Skeletal muscle cell (primary cell): ENCODE measurements around the gene NACA2.
"Not testable (repeated sequence)": the region's sequence is repeated elsewhere in the genome, so short reads cannot be mapped to it uniquely, and the experiment has no call there.

Experiments used
- DNase-seq: peaks from one replicate; pipeline ENCODE4 v3.0.0-alpha.2; 2010; ENCODE audit warnings: low read depth
- H3K4me3 ChIP-seq: 2 replicates; pipeline ENCODE4 v1.5.1; 2011; ENCODE audit warnings: low read depth, mild to moderate bottlenecking, control low read depth, low read length, moderate library complexity

The NACA2 gene

DNA sequence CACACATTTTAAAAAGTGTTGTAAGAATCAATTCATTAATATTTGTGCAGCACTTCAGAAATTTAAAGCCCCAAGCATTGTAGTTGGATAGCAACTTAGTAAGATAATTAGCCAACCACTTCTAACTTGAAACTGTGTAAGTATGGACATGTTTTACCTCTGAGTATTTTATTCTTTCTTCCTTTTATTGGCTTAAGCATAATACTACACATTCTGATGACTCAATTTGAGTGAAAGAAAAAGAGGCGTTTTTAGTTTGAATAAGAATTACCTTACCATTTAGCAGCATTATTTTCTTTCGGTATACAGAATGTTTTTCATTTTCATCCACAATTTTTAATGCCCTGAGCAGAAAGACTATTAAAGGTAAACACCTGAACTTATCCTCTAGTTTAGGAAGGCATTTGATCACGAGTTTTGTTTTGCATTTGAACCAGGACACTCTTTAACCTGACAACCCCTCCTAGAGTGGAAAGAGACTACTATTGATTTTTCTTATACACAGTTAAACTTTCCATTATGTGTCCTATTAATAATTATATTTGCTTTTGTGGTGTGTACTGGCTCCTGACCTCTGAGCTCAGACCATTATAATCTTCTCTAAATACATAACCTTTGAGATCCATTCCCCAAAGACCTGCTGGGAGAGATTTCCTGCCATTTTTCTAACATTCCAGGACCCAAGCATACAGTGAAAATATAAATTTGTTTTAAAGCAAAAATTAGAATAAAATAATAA is 9.2 kb downstream of the NACA2 start:
- no peak for DNase-seq
- H3K4me3 ChIP-seq = no peak overlapping the region

DNA sequence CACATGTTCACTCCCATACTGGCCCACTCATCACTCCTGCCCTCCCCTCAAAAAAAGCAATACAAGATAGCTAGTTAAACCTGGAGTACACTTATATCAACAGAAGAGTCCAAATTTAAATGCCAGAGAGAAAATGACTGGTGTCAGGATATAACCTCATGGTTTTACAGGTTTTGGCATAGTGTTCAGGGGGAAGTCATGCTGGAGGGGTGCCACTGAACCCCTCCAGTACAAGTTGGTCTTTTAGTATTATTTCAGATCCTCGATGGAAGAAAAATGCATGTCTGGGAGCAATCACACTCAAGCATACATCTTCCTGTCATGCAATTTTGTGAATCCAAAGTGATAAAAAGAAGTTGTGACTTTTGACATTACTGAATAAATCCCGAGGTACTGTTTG is 10.5 kb downstream of the NACA2 start:
- DNase-seq = no peak
- H3K4me3 ChIP-seq = no peak overlapping the region

DNA sequence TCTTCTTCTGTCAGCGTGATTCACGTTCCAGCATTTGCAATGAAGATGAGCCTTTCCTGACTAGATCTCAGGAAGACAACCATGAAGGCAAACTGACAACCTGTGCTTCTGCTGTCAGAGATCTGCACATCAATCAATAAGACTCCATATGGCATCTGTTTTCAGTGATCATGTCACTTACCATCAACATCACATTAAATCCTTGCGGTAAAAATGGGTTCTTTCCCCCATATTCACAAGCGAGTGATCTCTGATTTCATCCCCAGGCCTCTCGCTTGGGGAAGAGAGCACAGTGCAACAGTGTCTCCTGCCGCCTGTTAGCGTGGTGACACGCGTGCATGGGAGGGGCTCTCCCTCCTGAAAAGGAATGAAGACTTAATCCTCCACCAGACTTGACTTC is 11.1 kb downstream of the NACA2 start:
- no peak overlapping the region for H3K4me3 ChIP-seq
- no peak for DNase-seq

DNA sequence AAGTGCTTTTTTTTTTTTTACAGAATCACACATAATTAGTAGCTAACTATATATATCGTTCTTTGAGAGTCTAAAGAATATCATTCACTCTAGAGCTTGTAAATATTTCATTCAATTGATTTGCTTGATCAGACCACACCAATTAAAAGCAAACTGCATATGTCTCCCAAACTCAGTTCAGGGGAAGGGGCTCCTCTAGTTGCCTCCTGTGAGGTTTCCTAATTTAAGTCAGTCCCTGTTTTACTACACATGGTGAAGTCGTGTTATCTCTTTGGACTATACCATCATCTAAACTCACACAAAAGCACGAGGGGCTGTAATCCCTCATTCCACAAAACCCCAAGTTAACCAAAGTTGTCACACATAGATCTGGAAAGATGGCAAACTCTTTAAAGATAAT is 11.7 kb downstream of the NACA2 start:
- no peak overlapping the region for H3K4me3 ChIP-seq
- DNase-seq = no peak

DNA sequence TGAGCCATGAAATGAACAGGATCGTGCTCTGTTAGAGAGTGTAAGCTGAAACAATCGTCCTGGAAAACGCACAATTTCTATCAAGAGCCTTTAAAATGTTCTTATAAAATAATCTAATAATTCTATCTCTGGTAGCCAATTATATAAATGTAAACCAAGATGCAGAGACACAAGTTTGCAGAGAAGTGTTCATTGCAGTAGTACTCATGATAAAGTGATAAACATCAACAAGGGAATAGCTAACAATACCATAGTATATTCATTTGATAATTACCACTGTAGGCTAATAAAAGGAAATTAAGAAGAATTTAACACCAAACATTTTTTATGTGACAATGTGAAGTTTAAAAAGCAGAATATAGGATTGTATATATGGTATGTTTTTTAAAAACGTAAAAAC is 12.4 kb downstream of the NACA2 start:
- DNase-seq = no peak

DNA sequence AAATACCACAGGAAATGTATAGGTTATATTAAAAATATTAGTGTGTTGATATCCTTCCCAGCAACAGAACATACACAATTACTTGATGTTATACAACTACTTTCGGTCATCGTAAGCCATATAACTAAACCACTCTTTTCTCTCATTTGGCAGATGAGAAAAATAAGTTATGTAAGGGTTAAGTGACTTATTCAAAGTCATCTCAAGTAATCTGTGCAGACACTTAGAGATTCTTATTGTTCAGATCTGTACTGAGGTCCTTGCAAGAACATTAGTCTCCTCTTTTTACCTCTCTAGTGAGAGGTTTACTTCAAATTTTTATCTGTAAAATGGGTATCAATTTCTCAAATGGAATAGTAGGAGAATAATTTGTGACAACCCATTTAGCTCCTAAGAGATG is 15.0 kb downstream of the NACA2 start:
- no peak overlapping the region for H3K4me3 ChIP-seq
- DNase-seq = no peak

More for the DNA sequence above, 12.4 kb downstream of the NACA2 start:
- no peak overlapping the region for H3K4me3 ChIP-seq

DNA sequence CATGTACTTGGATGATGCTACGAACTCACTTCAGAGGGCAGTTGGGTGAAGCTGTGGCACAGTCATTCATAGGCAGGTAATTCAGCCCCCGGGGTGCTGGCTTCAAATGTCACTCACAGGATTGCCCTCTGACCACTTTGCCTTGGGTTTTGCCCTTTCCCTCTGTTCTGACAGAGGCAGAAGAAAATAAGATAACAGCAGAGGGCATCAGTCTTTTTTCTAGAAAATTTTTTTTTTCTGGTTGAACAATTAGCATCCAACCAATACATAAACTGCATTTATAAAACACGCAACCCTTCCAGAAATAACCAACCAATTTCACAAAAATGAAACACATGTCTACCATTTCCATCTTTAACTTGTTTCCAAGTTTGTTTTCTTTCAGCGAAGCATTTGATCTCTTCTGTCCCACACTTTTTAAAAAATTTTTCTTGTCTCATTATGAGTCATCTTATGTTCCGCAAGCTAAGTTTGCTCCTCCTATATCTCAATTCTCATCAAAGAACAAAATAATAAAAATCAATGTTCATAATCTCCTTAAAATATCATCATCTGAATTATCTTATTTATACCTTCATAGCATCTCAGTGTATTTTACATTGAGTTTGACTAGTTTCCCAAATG is 15.6 kb downstream of the NACA2 start:
- DNase-seq = no peak
- no peak overlapping the region for H3K4me3 ChIP-seq

DNA sequence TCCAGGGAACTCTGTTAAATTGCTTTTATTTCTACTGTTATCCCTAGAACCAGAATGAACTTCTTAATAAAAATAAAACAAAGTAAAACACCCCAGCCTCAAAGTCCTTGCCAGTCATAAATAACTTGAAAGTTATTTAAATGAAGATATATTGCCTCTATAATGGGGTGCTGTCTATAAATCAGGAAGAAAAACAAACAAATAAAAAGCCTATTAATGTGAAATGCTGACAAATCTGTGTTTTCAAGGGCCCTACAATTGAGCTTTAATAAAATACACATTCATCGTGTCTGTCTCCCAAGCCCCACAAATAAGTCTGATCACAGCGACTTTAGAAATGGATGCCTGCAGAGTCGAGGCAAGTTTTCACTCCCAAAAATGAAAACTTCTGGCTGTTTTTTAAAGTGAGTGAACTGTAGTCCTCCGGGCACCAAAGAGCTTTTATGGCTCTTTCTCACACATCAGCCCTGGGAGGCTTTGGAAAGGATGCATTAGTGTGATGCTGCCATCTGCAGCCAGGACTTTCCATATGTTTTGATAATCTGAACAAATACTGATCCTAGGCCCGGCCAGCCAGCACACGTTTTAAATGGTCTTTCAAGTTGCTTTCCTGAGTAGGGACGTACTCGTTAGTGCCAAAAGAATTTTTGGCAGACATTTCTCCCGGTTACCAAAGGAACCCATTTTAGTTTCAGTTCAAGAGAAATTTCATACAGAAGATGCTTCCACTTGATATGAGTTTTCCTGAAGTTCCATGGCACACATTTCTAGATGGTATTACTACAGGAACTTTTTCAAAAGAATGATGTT is 16.3 kb downstream of the NACA2 start:
- H3K4me3 ChIP-seq = no peak overlapping the region
- no peak for DNase-seq

DNA sequence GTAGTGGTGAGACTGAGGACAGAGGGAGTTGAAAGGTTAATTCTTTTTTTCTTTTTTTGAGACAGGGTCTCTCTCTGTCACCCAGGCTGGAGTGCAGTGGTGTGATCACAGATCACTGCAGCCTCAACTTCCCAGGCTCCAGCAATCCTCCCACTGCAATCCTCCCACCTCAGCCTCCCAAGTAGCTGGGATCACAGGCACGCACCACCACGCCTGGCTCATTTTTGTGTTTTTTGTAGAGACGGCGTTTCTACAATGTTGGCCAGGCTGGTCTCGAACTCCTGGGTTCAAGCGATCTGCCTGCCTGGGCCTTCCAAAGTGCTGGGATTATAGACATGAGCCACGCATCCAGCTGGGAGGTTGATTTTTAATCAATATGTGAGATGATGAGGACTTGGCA is 18.5 kb downstream of the NACA2 start:
- H3K4me3 ChIP-seq, DNase-seq: not testable (repeated sequence)

DNA sequence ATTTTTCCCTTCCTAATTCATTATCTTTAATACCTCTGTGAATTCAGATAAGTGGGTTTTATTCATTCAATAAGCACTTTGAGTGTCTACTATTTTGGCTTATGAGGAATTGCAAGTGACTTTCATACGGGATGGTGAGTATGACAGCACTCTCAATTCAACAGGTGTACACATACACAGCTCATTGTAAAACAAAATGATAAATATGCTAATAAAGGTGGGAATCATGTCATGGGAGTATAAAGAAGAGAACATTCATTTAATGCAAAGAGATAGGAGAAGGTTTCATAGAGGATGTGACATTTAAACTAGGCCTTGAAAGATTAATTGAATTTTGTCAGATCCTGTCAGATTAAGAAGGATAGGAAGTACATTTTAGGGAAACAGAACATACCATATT is 19.4 kb downstream of the NACA2 start:
- DNase-seq = no peak
- H3K4me3 ChIP-seq = no peak overlapping the region

DNA sequence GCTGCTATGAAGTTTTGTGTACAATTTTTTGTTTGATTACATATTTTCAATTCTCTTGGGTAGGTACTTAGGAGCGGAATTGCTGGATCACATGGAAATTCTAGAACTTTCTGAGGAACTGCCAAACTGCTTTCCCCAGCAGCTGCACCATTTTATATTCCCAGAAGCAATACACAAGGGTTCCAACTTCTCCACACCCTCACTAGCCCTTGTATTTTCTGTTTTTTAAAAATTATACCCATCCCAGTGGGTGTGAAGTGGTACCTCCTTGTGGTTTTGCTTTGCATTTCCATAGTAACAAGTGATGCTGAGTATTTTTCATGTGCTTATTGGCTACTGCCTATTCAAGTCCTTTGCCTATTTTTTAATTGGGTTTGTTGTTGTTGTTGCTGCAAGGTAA is 20.9 kb downstream of the NACA2 start:
- no peak for DNase-seq
- no peak overlapping the region for H3K4me3 ChIP-seq

DNA sequence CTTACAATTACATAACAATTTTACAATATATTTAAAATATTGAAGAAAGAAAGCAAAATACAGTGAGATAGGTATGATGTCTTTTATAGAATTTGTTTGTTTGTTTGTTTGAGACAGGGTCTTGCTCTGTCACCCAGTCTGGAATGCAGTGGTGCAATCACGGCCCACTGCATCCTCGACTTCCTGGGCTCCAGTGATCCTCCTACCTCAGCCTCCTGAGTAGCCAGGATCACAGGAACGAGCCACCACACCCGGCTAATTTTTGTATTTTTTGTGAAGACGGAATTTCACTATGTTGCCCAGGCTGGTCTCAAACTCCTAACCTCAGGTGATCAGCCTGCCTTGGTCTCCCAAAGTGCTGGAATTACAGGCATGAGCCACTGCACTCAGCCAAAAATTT is 21.5 kb downstream of the NACA2 start:
- not testable (repeated sequence) for DNase-seq, H3K4me3 ChIP-seq

DNA sequence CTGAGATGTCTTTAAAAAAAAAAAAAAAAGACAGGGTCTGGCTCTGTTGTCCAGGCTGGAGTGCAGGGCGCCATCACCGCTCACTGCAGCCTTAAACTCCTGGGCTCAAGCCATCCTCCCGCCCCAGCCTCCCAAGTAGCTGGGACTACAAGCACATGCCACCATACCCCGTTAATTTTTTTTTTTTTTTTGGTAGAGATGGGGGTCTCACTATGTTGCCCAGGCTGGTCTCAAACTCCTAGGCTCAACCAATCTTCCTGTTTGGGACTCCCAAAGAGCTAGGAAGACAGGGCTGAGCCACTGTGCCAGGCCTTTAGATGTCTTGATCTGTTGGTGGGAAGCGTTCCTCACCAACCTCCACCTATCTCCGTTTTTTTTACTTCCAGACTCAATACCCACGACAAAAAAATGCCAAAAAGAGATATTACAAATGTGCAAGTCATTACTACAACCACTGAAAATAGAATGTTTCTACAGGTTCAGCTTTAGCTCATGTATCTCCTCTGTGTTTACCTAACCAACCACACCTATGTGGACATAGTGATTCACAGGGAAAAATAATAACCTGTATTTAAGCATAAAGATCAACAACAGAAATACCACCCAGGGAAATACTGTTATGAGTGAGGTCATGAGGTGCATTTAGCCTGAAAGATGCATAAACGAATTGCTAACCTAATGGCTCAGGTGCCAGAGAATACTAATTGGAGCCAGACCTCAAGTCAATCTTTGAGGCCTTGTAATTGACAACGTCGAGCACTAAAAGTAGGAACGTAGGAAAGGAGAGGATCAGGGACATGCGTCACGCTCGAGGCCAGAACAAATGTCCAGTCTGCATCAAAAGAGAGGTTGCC is 22.6 kb downstream of the NACA2 start:
- no peak overlapping the region for H3K4me3 ChIP-seq
- DNase-seq = no peak

DNA sequence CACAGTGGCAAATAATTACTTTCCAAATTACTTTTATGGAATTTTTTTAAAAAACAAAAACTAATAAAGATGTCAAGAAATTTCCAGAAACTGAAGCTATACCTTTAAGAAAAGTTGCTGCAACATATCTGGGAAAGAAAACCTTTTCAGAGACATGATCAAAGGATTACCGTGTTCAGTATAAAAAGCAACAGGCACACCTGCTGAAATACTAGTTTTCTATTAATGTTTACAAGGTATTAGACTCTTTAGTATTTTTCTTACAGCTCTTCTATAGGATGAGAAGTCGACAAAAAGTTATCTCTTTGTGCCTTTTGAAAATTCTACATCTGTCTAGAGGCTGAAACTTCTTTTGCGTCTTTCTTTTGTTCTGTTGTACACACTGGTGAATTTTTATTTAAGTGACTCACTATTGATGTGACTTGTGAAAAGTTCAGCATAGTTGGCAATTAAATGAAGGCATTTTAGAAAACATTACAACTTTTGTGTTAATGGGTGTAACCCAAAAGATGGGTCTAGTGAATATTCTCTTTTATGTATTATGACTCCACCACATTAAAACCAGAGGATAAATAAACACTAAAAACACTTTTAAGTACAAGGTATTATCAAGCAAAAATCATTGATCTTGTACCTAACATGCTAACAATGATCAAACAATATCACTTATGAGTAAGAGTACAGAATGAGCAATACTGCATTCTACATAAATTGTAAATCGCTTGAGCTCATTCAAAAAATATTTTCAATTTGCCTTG is 23.8 kb downstream of the NACA2 start:
- no peak overlapping the region for H3K4me3 ChIP-seq
- DNase-seq = no peak

DNA sequence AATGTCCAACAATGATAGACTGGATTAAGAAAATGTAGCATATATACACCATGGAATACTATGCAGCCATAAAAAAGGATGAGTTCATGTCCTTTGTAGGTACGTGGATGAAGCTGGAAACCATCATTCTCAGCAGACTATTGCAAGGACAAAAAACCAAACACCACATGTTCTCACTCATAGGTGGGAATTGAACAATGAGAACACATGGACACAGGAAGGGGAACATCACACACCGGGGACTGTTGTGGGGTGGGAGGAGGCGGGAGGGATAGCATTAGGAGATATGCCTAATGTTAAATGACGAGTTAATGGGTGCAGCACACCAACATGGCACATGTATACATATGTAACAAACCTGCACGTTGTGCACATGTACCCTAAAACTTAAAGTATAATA is 24.6 kb downstream of the NACA2 start:
- DNase-seq, H3K4me3 ChIP-seq: not testable (repeated sequence)

DNA sequence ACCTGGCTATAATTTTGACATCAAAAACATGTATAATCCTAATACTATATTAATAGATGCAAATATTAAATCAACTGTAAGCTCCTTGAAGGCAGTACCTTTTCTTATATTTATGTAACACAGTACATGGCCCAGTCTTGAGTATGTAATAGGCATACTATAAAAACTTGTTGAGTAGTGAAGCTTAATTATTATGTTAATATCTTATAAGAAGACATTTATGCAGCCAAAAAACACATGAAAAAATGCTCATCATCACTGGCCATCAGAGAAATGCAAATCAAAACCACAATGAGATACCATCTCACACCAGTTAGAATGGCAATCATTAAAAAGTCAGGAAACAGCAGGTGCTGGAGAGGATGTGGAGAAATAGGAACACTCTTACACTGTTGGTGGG is 25.2 kb downstream of the NACA2 start:
- DNase-seq, H3K4me3 ChIP-seq: not testable (repeated sequence)

DNA sequence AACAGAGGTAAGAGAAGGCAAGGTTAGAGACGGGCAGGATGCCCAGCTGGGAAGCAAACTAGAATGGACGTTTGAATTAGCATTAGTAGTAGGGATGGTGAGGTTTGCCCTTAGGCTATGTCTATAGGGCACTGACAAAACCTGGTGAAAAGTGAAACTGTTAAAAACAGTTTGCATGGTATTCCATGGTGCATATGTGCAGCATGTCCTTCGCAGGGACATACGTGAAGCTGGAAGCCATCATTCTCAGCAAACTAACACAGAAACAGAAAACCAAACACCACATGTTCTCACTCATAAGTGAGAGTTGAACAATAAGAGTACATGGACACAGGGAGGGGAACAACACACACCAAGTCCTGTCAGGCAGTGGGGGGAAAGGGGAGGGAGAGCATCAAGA is 25.8 kb downstream of the NACA2 start:
- DNase-seq = no peak
- H3K4me3 ChIP-seq = no peak overlapping the region

DNA sequence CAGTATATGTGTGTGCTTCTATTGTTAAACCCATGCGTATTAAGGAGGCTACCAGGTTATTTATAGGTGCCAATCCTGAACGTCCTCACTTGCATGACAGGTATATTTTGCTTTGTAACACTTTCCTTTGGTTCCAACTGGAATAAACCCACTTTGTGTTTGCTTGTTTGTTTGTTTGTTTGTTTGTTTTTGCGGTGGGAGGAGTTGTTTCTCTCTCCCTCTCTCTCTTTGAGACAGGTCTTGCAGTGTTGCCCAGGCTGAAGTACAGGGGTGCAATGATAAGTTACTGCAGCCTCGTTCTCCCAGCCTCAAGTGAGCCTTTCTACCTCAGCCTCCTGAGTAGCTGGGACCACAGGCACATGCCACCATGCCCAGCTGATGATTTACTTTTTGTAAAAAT is 28.7 kb downstream of the NACA2 start:
- H3K4me3 ChIP-seq = no peak overlapping the region
- no peak for DNase-seq

DNA sequence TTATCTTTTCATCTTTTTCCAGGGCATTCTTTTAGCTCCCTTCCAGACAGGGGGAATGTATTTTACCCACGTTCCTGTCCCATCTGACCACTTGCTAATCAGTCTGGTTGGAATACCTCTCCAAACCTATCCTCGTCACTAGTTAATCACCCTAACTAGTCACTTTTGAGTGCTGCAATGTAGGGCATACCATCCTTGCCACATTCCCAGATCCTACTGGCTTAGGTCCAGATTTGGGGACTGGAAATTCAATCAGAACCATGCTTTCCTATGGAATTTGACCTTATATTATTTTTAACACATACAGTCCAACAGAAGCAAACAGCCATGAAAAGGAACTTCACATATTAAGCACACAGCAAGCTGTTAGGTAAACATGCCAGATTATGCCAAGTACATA is 29.7 kb downstream of the NACA2 start:
- DNase-seq = no peak
- H3K4me3 ChIP-seq = no peak overlapping the region
